MCF 10A (cell line): ENCODE measurements around the gene TECTA. TPM values are rescaled to one million over a fixed set of nuclear protein-coding genes. Genes with fewer than 3 reads are reported as not detected.

Source experiments
- BruUV-seq: library from RNA; stranded (reverse); fragments of 400-500 nt; replicated peaks from 2 replicates; lab custom pipeline; 2021; lab: Mats Ljungman, UMichigan
- CTCF ChIA-PET: fragments of 300-600 bp; sonication (Branson Sonifier 250); formaldehyde crosslinking; extraction: SDS; loops from one replicate; lab custom pipeline; 2021; ENCODE audit warnings: antibody characterized with exemption, inconsistent platforms; lab: Yijun Ruan, JAX
- POLR2A ChIA-PET: fragments of 300-600, 350-650 bp; sonication (Branson Sonifier 250); formaldehyde crosslinking; extraction: SDS; loops from one replicate; lab custom pipeline; 2020; ENCODE audit warnings: antibody characterized with exemption, inconsistent platforms; lab: Yijun Ruan, JAX
- DNase-seq: peaks from one replicate; pipeline ENCODE4 v3.0.0-alpha.2; 2018; ENCODE audit not compliant: unreplicated experiment
- H3K27ac Mint-ChIP-seq: one replicate; pipeline ENCODE4 v1.8.0; 2022; ENCODE audit warnings: mild to moderate bottlenecking, low read depth, mixed read lengths; ENCODE audit not compliant: unreplicated experiment
- H3K27me3 Mint-ChIP-seq: one replicate; pipeline ENCODE4 v1.8.0; 2022; ENCODE audit warnings: mixed read lengths; ENCODE audit not compliant: insufficient read depth, unreplicated experiment
- H3K36me3 Mint-ChIP-seq: one replicate; pipeline ENCODE4 v1.8.0; 2022; ENCODE audit warnings: mild to moderate bottlenecking, moderate library complexity, mixed read lengths; ENCODE audit not compliant: insufficient read depth, unreplicated experiment
- H3K4me1 Mint-ChIP-seq: one replicate; pipeline ENCODE4 v1.8.0; 2022; ENCODE audit warnings: mixed read lengths; ENCODE audit not compliant: insufficient read depth, unreplicated experiment
- H3K4me3 Mint-ChIP-seq: one replicate; pipeline ENCODE4 v1.8.0; 2022; ENCODE audit warnings: mild to moderate bottlenecking, moderate library complexity, mixed read lengths; ENCODE audit not compliant: unreplicated experiment
- H3K9me3 Mint-ChIP-seq: one replicate; pipeline ENCODE4 v1.8.0; 2022; ENCODE audit warnings: mixed read lengths; ENCODE audit not compliant: unreplicated experiment
- CTCF ChIP-seq: fragments of 200-600 bp; IDR thresholded peaks from one replicate; pipeline ENCODE4 v1.8.0; 2022; ENCODE audit warnings: antibody characterized with exemption, mild to moderate bottlenecking; ENCODE audit not compliant: unreplicated experiment
- intact Hi-C: fragments of 100-400 bp; cut with micrococcal nuclease; formaldehyde crosslinking; loops from 2 replicates; pipeline ENCODE4 v1.14.1; 2022
- total RNA-seq: library from RNA; stranded (reverse); gene quantifications from 2 replicates; pipeline ENCODE4 v1.2.3, GENCODE V29; 2022

The TECTA gene
- total RNA-seq, 1 experiment from 2014 or later: 0.30 TPM

- Mint-ChIP-seq H3K27ac (no peak overlapping the region), H3K27me3 (peaks cover 45% of the 10 kb centered on the region)
- POLR2A ChIA-PET: no interaction called here
These were observed 30.6 kb downstream of the TECTA start for GRCh38 chr11:121131656-121132055.

GRCh38 chr11:121132211-121132976 lies 31.4 kb downstream of the TECTA start:
- DNase-seq: no peak
- intact Hi-C loops: no loop called here
- Mint-ChIP-seq H3K36me3 (no peaks in the 10 kb centered on the region), H3K27me3 (peaks cover 45% of the 10 kb centered on the region), H3K4me3 (no peak overlapping the region), H3K4me1 (no peaks in the 10 kb centered on the region), H3K9me3 (peaks cover 8% of the 10 kb centered on the region), H3K27ac (no peak overlapping the region)
- no TSS peak for BruUV-seq
- no peak for TF ChIP-seq CTCF
- ChIA-PET CTCF (interaction anchor here (0.6 kb wide), 1 partner anchor 48 kb away, joined by 3 read pairs; no protein-coding TSS in a partner anchor), POLR2A (no interaction called here)

More at GRCh38 chr11:121131656-121132055, 30.6 kb downstream of the TECTA start:
- BruUV-seq: no TSS peak
- Mint-ChIP-seq H3K4me1 (no peaks in the 10 kb centered on the region), H3K36me3 (no peaks in the 10 kb centered on the region), H3K4me3 (no peak overlapping the region), H3K9me3 (peaks cover 8% of the 10 kb centered on the region)
- TF ChIP-seq CTCF: no peak
- intact Hi-C loops: no loop called here
- CTCF ChIA-PET: no interaction called here
- no peak for DNase-seq

GRCh38 chr11:121134741-121135312 lies 33.8 kb downstream of the TECTA start:
- no TSS peak for BruUV-seq

More at GRCh38 chr11:121134741-121135312, 33.8 kb downstream of the TECTA start:
- ChIA-PET POLR2A (interaction anchor here (0.8 to 1.2 kb wide), 2 partner anchors 56 to 111 kb away, joined by 3 read pairs; partner anchors contain the start of gene TBCEL), CTCF (interaction anchor here (0.6 kb wide), 1 partner anchor 18 kb away, joined by 3 read pairs; no protein-coding TSS in a partner anchor)
- DNase-seq: no peak
- Mint-ChIP-seq H3K27ac (no peak overlapping the region), H3K9me3 (no peaks in the 10 kb centered on the region), H3K36me3 (no peaks in the 10 kb centered on the region), H3K4me1 (no peaks in the 10 kb centered on the region), H3K4me3 (no peak overlapping the region), H3K27me3 (peaks cover 42% of the 10 kb centered on the region)
- no peak for TF ChIP-seq CTCF
- intact Hi-C loops: no loop called here
